ENCODE data around the gene NBPF4. TPM values are rescaled to one million over a fixed set of nuclear protein-coding genes. Genes with fewer than 3 reads are reported as not detected.

NBPF4 gene
- total RNA-seq, 4 donors from 2014 or later = 0.18 TPM; not detected in 3

Other genes with a start within 250 kb of the NBPF4 start
- 10 to 100 TPM; 28.9 to 64.2 (median 37.1) TPM for gene SLC25A24, start 43.7 kb downstream of the NBPF4 start, total RNA-seq
- not detected for gene NBPF6, start 206.3 kb upstream of the NBPF4 start, total RNA-seq

Data from uterus (tissue), 4 donors.